ENCODE measurements around the gene DHRS12.

DHRS12 gene

GRCh38 chr13:51784097-51784496, 19.9 kb downstream of the DHRS12 start:
- DNase-seq, result no peak

GRCh38 chr13:51783428-51784094, 20.4 kb downstream of the DHRS12 start:
- no peak for DNase-seq

GRCh38 chr13:51782026-51782710, 21.8 kb downstream of the DHRS12 start:
- DNase-seq, result no peak

GRCh38 chr13:51781246-51782022, 22.5 kb downstream of the DHRS12 start:
- DNase-seq, result peak in 1 of 56 donors; percentile 22

GRCh38 chr13:51780099-51780498, 23.9 kb downstream of the DHRS12 start:
- DNase-seq, result no peak

GRCh38 chr13:51778392-51778791, 25.6 kb downstream of the DHRS12 start:
- peak in 2 of 56 donors; percentile 16 to 33 for DNase-seq

GRCh38 chr13:51777921-51778320, 26.0 kb downstream of the DHRS12 start:
- no peak for DNase-seq

- no peak for DNase-seq
Observed at GRCh38 chr13:51776179-51776578, 27.8 kb downstream of the DHRS12 start.

GRCh38 chr13:51773515-51773914, 30.4 kb downstream of the DHRS12 start:
- no peak for DNase-seq

GRCh38 chr13:51772781-51773180, 31.2 kb downstream of the DHRS12 start:
- peak in 1 of 56 donors; percentile 9 for DNase-seq

- no peak for DNase-seq
Observed at GRCh38 chr13:51772105-51772455, 31.9 kb downstream of the DHRS12 start.

- DNase-seq, result no peak
Observed at GRCh38 chr13:51771418-51772104, 32.4 kb downstream of the DHRS12 start.

GRCh38 chr13:51770681-51771417, 33.1 kb downstream of the DHRS12 start:
- DNase-seq, result no peak

GRCh38 chr13:51770160-51770559, 33.8 kb downstream of the DHRS12 start:
- no peak for DNase-seq

- DNase-seq, result peak in 3 of 56 donors; percentile 13 to 30 (median 29)
Observed at GRCh38 chr13:51769455-51770127, 34.4 kb downstream of the DHRS12 start.

GRCh38 chr13:51768976-51769375, 35.0 kb downstream of the DHRS12 start:
- no peak for DNase-seq

GRCh38 chr13:51768378-51768921, 35.5 kb downstream of the DHRS12 start:
- no peak for DNase-seq

- DNase-seq, result no peak
Observed at GRCh38 chr13:51767100-51767499, 36.9 kb downstream of the DHRS12 start.

GRCh38 chr13:51765142-51765515, 38.8 kb downstream of the DHRS12 start:
- no peak for DNase-seq
